ENCODE measurements around the gene TTC31.
A peak's percentile ranks its signal among the peaks of the same experiment; 100 is the strongest.

TTC31 gene

DNA sequence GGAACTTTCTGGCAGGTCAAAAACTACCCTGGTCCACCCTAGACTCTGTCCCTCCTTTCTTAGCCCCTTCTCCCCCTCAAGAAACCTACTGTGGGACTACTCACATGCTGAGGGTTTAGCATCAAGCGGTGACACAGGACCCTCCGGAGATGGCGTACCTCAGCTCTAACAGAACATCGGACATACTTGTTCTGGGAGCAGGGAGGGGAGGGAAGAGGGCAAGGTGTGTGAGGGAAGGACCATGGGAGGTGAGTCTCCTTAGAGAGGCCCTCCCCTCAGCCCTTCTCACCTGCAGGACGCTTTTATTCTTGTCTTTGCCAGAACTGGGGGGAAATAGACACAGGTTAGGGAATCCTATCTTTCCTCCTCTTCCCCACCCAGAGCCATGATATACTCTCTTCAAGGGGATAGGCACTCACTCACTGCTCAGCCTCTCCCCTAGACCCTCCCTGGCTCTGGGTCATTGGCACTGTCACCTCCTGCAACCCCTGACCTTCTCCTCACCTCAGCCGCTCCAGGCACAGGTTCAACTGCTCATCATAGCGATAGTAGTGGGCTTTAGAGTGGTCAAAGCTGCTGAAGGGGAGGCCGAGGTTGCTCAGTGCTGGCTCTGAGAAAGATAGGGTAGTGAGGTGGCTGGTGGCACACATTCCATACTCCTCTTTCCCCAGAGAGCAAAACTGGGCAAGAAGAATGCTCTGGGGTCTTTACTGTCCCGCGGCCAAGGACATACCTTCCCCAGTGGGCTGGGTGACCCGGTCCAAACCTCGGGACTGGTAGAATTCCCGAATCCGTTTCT is 22.8 kb downstream of the TTC31 start:
- no peak for DNase-seq

DNA sequence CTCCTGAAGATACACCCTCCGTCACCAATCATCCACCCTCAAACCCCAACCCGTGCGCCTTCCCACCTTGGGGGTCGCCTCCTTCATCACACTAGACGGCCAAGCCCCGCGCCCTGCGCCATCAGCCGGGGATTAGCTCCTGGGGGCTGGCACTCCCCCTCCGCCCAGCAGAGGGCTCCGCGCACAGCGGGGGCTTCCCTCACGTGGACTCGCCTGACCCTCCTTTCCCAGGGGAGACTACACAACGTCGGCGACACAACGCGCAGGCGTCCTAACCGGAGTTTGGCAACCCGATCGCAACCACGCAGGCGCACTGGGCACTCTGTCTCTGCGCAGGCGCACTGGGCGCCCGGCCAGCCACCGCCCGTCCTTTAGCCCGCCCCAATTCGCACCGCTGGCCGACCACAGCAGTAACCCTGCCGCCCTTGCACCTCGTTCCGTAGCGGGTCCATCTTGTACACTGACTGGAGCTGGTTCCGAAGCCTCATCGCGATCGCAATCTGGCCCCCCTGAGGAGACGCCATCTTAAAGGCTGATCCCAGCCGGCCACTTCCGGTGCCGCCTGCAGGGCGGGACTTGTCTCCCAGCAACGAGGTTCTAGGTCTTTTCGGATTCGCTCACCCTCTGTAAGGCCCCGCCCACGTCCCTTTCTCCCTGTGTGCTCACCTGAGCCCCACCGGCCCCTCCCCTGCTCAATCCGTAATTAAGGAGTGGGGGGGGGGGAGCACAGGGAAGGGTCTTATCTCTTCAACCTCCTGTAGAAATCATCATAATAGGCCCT is 24.5 kb downstream of the TTC31 start, which contains the start of gene PCGF1:
TSS of gene PCGF1 (minus strand) at position 551 of the 781 bp plus-strand sequence. CDS start at position 524, 27 bp downstream.
- DNase-seq: peak; percentile 98

DNA sequence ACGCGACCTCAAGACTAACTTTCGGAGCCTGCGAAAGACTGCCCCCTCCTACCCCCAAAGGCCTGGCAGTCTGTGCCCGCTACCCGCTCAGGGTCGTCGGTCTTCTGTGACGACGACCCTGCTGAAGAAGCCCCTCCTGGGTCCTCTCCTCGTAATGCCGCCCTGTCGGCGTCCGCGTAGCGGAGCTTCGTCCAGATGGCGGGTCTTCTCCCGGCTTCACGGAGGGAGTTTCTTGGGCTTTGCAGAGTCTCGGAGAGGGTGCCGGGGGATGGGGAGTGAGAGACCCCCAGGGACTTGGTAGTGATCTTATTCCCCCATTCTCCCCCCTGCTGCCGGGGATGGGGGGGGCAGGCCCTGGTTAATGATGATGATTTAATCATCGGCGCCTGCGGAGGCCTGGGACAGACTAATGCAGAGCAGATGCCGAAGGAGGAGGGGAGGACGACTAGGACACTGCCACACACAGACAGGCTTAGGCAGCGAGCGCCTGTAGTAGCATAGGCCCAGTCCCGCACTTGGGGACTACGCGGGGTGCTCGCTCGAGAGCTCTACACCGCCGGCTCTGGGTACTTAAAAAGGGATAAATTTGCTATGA is 25.1 kb downstream of the TTC31 start:
- no peak for DNase-seq

DNA sequence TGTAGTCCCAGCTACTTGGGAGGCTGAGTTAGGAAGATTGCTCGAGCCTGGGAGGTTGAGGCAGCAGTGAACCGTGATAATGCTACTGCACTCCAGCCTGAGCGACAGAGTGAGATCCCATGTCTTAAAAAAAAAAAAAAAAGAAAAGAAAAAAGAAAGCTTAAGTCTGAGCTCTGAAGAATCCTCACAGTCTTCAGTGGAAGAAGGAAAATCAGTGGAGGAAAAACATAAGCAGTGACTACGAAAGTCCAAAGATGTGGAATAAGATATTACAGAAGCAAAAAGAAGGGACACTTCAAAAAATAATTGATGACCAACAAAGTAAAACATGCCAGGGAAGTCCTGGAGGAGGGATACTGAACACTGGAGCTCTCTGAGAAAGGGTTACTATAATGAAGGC is 27.4 kb downstream of the TTC31 start:
- no peak for DNase-seq

DNA sequence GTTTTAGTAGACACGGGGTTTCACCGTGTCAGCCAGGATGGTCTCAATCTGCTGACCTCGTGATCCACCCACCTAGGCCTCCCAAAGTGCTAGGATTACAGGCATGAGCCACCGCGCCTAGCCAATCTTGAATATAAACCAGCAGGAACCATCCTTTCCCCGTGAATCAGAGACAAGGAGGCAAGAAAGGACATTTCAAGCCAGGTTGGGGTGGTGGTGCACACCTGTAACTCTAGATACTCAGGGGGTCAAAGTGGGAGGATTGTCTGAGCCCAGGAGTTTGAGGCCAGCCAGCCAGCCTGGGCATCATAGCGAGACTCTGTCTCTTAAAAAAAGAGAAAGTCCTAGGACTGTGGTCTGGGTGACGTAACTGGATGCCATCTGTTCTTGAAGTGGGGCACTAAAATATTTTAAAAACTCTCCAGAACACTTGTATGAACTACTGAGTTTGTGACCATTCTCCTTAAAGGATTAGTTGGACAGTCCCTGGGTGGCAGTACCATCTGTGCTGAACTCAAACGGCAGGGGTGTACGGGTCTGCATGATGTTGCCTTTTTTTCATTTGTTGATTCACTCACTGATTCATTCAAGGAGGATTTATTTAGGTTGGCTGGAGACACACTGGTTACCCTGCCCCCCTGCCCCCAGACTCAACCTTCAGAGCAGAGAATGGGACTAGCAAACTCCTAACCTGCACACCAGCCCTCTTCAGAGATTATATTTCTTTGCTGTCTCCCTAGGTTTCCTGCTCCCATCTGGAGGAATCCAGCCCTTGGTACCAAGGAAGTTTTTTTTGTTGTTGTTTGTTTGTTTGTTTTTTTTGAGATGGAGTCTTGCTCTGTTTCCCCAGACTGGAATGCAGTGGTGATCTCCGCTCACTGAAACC is 28.5 kb downstream of the TTC31 start:
- no peak for DNase-seq

DNA sequence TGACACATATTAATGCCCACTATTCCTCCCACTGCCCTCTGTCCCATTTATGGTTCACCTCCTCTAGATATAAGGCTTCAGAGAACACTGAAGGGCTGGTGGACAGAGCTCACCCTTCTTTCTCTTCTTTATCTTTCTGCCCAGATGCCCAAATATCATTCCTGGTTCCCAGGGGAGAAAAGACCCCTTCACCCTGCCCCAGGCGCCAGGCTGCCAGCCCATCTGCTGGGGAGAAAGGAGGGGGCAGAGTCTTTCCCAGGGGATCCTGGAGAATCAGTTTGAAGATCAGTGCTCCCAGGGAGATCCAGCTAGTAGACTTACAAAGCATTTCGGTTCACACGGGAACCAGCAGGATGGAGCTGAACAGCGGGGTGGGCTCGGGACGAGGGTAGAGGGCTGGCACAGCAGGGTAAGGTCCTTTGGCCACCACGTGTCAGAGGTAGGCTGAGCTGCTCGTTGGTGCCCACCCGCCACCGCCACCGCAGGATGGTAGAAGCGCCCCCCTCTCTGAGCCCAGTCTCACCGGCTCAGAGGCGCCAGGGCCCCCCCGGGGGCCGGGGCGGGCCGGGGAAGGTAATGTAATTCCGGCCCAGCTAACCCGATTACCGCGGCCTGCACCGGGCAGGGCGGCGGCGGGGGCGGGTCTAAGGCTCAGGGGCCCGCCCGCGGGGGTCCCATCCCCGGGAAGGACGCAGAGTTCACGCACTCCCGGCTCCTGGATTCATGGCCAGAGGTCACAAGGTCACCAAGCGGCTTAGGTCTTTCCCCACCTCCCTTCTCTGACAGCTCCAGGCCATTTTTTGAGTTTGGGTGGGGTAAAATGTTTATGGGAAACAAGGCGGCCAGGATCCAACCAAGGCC is 30.1 kb downstream of the TTC31 start:
- DNase-seq: no peak

DNA sequence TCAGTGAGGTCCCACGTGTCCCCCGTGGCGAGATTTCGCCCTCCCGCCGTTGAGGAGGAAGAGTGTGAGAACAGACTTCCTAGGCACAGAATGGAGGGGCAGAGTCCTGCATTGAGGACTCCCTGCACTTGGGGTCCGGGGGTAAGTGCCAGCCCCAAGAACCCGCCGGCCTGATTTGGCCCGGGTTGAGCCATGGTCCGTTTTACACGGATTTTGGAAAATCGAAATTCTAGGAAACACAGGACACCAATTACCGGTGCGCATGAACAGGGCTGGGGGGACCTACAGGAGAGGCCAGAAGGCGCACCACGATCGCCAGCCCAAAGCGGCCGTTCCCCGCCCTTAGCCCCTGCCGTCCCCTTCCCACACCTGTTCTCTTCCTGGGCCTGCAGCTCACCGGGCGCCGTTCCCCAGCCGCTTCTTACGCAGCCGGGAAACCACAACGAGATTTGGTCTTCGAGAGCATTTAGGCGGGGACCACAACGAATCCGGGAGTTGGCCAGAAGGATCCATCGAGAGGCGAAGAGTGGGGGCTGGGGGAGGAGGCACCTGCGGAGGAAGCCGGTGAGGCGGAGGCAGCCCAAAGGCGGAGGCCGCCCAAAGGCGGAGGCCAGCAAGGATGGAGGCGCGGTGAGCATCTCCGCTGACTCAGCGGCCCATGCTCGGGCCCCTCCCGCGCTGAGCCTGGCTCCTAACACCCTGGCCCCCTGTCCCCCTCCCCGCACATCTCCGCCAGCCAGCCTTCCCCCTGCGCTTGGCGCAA is 30.9 kb downstream of the TTC31 start:
- no peak for DNase-seq

DNA sequence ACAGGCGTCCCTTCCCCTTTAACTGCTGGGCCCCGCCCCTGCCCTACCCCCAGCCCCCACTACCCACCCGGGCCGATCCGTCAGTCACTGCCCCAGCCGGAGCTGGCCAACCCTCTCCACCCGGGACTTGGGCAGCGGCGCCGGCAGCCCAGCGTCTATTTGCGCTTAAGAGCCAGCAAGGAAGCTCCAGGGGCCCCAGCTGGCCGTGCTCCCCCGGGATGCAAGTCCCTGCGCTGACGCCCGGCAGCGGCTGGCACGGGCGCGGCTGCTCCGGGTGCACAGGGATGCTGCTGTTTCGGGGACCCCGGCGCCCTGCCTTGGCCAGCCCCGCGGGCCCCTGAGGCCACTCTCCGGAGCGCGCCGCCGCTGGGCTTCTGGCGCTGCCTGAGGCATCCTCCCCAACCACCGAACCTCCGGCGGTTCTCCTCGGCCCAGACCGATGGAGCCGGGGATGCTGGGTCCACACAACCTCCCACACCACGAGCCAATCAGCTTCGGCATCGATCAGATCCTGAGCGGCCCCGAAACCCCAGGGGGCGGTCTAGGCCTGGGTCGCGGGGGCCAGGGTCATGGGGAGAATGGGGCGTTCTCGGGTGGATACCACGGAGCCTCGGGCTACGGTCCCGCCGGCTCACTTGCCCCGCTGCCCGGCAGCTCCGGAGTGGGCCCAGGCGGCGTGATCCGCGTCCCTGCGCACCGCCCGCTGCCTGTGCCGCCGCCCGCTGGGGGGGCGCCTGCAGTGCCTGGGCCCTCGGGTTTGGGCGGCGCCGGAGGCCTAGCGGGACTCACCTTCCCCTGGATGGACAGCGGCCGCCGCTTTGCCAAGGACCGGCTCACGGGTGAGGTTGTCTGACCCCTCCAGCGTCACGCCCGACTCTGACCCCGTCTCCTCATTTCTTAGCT is 31.7 kb downstream of the TTC31 start, which contains the start of gene TLX2:
TSS of gene TLX2 (plus strand) at position 83 of the 903 bp plus-strand sequence. CDS start at position 440, 357 bp downstream.
- no peak for DNase-seq

DNA sequence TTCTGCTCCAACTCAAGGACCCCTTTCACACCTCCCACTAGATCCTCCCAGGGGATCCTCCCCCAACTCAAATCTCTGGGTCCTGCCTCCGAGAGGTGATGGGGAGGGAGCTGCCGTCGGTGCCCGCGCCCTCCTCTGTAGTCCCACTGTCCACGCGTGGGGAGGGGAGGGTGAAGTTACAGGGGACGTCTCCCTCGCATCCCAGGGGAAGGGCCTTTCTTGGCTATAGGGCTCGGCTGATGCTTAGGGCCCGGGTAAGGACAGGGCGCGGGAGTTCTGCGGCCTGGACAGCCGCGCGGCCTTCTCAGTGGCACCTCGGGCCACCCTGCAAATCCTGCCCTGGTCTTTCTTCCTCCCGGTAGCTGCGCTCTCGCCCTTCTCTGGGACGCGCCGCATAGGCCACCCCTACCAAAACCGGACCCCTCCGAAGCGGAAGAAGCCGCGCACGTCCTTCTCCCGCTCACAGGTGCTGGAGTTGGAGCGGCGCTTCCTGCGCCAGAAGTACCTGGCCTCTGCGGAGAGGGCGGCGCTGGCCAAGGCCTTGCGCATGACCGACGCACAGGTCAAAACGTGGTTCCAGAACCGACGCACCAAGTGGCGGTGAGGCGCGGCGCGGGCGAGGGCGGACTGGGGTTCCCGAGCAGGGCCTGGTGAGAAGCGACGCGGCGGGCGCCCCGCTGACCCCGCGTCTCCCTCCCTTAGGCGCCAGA is 32.5 kb downstream of the TTC31 start:
- no peak for DNase-seq

DNA sequence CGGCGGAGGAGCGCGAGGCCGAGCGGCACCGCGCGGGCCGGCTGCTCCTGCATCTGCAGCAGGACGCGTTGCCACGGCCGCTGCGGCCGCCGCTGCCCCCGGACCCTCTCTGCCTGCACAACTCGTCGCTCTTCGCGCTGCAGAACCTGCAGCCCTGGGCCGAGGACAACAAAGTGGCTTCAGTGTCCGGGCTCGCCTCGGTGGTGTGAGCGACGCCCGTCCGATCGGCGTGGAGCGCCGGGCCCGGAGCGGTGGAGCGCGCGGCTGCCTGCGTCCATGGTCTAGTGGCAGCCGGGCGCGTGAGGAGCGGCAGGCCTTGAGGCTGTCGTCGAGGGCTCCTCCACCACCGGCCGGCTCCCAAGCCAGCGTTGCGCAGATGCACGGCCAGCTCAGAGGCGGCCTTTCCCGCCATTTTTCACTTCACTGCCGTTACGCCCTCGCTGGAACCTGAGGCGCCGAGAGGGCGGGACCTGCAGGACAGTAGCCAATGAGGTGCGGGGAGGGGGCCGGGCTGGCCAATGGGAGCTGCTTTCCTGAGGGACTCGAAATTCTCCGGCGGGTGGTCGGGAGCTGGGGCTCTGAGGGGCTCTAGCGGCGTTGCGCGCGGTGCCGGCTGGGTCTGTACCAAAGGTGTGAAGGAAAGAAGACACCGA is 33.2 kb downstream of the TTC31 start:
- peak; percentile 58 for DNase-seq

DNA sequence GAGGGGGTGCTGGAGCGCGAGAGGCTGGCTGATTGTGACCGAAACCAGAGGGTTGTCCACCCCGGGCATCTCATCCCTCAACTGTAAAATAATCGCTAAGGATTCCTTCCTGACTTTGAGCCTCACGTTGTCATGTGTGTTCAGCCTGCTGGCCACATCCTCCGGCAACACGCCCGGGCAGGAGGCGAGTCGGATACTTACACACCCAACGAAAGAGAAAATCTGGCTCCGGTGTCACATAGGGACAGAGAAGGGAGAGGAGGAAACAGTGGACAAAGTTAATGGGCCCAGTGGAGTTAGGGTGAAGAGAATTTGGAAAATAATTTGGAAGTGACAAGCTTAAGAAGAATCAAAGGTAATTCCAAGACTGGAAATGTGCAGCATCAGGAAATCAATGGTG is 33.8 kb downstream of the TTC31 start:
- no peak for DNase-seq

DNA sequence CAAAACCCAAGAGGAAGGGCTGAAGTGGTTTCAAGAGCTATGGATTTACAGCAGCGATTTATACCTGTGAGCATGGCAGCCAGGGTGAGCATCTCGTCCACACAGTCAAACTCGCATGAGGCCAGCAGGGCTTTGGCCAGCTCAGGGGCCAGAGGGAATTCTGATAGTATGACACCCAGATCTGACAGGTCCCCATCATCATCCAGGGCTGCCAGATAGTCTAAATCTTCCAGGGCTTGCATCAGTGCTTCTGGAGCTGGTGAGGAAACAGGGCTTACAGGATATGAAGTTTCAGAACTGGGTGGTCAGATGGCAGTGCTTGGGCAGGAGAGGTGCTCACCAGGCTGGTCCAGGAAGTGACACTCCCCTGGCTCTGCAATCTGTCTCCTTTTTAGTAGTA is 39.6 kb downstream of the TTC31 start:
- DNase-seq: no peak

DNA sequence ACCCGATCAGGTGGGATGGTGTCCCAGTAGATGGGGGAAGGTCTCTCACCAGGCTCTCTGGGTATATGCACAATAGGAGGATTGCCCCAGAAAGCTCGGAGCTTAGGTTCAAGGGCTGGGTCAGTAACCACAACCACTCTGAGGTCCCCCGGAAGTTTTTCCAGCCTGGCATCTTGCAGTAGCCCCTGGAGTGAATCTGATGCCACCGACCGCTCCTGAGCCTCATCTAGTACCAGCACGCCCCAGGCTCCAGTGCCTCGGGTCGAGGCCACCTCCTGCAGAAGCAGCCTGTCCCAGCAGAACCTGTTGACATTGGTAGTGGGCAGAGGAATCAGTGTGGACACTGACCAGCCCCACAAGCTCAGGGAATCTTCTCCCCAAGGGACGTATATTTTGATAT is 41.1 kb downstream of the TTC31 start:
- DNase-seq: no peak

DNA sequence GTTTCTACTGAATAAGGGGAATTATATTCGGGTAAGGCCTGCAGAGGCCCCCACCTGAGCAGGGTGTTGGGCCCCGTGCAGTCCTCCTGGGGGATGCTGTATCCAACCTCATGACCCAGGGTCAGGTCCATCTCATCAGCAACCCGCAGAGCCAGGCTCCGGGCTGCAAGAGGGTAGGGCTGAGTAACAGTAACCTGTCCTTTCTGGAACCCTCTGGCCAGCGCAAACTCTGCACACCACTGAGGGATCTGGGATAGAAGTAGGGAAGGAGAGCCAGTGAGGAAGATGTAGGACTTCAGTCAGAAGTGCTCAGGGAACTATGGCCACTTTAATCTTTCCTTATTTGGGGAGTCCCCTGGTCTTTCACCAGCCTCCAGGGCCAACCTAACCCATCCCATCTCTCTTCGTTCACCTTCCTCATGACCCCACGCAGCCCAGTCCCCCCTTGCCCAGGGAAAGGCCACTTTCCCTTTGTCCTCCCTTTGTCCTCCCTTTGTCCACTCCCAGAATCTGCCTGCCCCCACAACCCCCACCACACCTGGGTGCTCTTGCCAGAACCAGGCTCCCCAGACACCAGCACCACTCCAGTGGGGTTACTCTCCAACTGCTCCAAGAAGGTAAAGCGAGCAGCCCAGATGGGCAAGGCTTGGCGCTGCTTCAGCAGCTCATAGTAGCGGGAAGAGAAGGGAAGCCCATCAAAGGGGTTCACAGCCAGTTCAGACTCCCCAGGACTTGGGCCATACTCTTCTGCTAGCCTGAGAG is 42.3 kb downstream of the TTC31 start:
- DNase-seq: no peak

DNA sequence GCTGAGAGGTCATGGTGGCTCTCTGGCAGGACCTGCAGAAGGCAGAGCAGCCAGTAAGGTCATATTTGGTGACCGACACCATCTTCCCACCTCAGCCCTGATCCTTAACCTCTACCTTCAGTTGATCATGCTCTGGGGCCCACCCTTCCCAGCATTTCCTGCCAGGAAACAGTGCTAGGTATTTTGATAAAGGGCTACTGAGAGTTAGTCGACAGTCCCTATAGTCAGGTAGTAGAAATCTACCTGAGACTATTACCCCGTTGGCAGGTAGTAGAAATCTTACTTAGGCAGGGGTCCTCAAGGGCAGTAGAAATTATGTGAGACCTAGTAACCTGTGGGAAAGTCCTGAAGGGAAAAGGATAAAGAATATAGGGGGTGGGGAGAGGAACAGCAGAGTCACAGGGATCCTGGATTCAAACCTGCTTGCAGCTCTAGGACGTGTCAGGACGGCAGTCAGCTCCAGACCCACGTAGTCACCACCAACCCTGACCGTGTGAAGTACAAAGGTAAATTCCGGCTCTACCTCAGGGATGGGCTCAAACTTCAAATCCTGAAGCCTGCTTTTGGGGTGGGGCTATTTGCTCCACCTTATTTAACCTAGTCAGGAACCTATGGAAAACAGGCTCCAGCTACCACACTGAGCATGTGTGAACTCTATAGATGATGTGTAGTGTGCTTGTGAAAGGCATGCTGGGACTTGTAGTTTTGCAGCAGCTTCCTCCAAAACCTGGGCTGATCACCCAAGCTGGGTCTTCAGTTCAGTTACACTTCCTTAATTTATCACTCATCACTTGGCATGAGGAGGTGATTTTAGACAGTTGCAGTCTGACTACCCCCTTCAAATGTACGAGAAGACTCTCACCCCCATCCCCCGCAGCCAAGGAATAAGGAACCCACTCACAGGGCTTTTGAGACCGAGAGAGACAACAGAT is 43.1 kb downstream of the TTC31 start, which contains the start of gene DQX1:
TSS of gene DQX1 (minus strand) at position 515 of the 932 bp plus-strand sequence. CDS start at position 13, 502 bp downstream.
- no peak for DNase-seq

DNA sequence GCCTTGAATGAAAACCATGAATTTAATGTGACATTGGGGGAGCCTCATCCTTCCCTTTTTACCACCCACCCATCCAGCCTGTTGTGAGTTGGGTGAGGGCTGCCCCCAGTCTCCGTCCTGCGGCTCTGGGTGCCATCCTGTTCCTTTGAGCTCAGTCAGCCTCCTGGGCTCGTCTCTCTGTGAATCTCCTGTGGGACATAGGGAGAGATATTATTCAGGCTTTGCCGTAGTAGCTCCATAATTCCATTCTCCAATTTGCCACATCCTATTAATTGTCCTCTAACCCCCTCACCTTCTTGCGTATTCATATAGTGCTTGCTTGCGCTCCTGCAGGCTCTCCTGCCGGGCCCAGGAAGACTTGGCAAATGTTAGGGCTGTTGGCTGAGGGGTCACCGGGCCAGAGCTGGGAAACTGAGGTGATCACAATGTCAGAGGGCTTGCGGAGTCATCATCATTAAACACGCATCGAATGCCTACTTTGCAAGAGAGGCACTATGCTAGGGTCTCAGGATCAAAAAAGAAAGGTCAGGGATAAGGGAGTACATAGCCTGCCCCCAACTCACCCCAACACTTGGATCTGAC is 43.9 kb downstream of the TTC31 start:
- no peak for DNase-seq
